Measurements from ENCODE around the gene DIAPH1. TPM values are rescaled to one million over a fixed set of nuclear protein-coding genes. Genes with fewer than 3 reads are reported as not detected.

The DIAPH1 gene
- total and polyA plus RNA-seq, 3 experiments from 2014 or later: 151 to 217 (median 212) TPM

- peaks cover 62 to 92% of the 10 kb centered on the region in 2 donors for H3K27me3 Mint-ChIP-seq
- Histone ChIP-seq H3K27ac (ENCODE audit: low read depth, low read length) (no peak overlapping the region), H3K9me3 (ENCODE audit: low read length) (no peaks in the 10 kb centered on the region), H3K27me3 (ENCODE audit: insufficient read depth, low read length, poor library complexity, severe bottlenecking) (peaks cover 33% of the 10 kb centered on the region), H3K4me3 (ENCODE audit: low read length) (no peak overlapping the region), H3K36me3 (ENCODE audit: insufficient read depth, low read length) (no peaks in the 10 kb centered on the region), H3K4me1 (ENCODE audit: insufficient read depth, low read length) (no peaks in the 10 kb centered on the region)
- no peak for DNase-seq
- H3K36me3 Mint-ChIP-seq: no peaks in the 10 kb centered on the region
- peaks cover 0 to 6% (median 3%) of the 10 kb centered on the region in 5 donors for H3K9me3 Mint-ChIP-seq
- no peak overlapping the region for H3K27ac Mint-ChIP-seq
- ChIA-PET POLR2A (no interaction called here), CTCF (interaction anchor here (1.1 kb wide), 1 partner anchor 36 kb away, joined by 3 read pairs; no protein-coding TSS in a partner anchor)
- no peak overlapping the region for H3K4me3 Mint-ChIP-seq
- H3K4me1 Mint-ChIP-seq: peaks cover 8 to 14% (median 10%) of the 10 kb centered on the region in 3 donors
These were observed 134.9 kb downstream of the DIAPH1 start for GRCh38 chr5:141483902-141484301.

GRCh38 chr5:141479776-141480175 lies 139.0 kb downstream of the DIAPH1 start:
- CTCF ChIA-PET: interaction anchor here (0.7 kb wide), 1 partner anchor 78 kb away, joined by 3 read pairs; no protein-coding TSS in a partner anchor

GRCh38 chr5:141478321-141478945 lies 140.4 kb downstream of the DIAPH1 start:
- no peak overlapping the region for H3K4me3 ChIP-seq (ENCODE audit: low read length)
- H3K27ac ChIP-seq (ENCODE audit: low read depth, low read length): no peak overlapping the region
- Mint-ChIP-seq H3K27me3 (peaks cover 42 to 83% of the 10 kb centered on the region in 2 donors), H3K27ac (no peak overlapping the region), H3K4me3 (no peak overlapping the region), H3K9me3 (peaks cover 0 to 4% (median 0%) of the 10 kb centered on the region in 5 donors), H3K36me3 (no peaks in the 10 kb centered on the region), H3K4me1 (peaks cover 21 to 30% (median 22%) of the 10 kb centered on the region in 3 donors)
- no peak for DNase-seq
- ChIA-PET POLR2A (no interaction called here), CTCF (no interaction called here)
- no peaks in the 10 kb centered on the region for H3K36me3 ChIP-seq (ENCODE audit: insufficient read depth, low read length)
- H3K9me3 ChIP-seq (ENCODE audit: low read length): no peaks in the 10 kb centered on the region
- H3K4me1 ChIP-seq (ENCODE audit: insufficient read depth, low read length): peaks cover 11% of the 10 kb centered on the region
- H3K27me3 ChIP-seq (ENCODE audit: insufficient read depth, low read length, poor library complexity, severe bottlenecking): peaks cover 25% of the 10 kb centered on the region

More at GRCh38 chr5:141479776-141480175, 139.0 kb downstream of the DIAPH1 start:
- no peak overlapping the region for H3K27ac Mint-ChIP-seq
- no peak overlapping the region for H3K4me3 Mint-ChIP-seq
- no peak overlapping the region for H3K4me3 ChIP-seq (ENCODE audit: low read length)
- H3K36me3 ChIP-seq (ENCODE audit: insufficient read depth, low read length): no peaks in the 10 kb centered on the region
- POLR2A ChIA-PET: no interaction called here
- H3K27me3 ChIP-seq (ENCODE audit: insufficient read depth, low read length, poor library complexity, severe bottlenecking): peaks cover 36% of the 10 kb centered on the region
- H3K9me3 ChIP-seq (ENCODE audit: low read length): no peaks in the 10 kb centered on the region
- peaks cover 0 to 4% (median 0%) of the 10 kb centered on the region in 5 donors for H3K9me3 Mint-ChIP-seq
- H3K4me1 ChIP-seq (ENCODE audit: insufficient read depth, low read length): peaks cover 11% of the 10 kb centered on the region
- H3K4me1 Mint-ChIP-seq: peaks cover 25 to 38% (median 29%) of the 10 kb centered on the region in 3 donors
- no peaks in the 10 kb centered on the region for H3K36me3 Mint-ChIP-seq
- DNase-seq: no peak
- no peak overlapping the region for H3K27ac ChIP-seq (ENCODE audit: low read depth, low read length)
- H3K27me3 Mint-ChIP-seq: peaks cover 56 to 92% of the 10 kb centered on the region in 2 donors

GRCh38 chr5:141477815-141478214 lies 141.0 kb downstream of the DIAPH1 start:
- H3K9me3 ChIP-seq (ENCODE audit: low read length): no peaks in the 10 kb centered on the region
- no peaks in the 10 kb centered on the region for H3K36me3 Mint-ChIP-seq
- H3K27me3 ChIP-seq (ENCODE audit: insufficient read depth, low read length, poor library complexity, severe bottlenecking): peaks cover 23% of the 10 kb centered on the region
- peaks cover 11% of the 10 kb centered on the region for H3K4me1 ChIP-seq (ENCODE audit: insufficient read depth, low read length)
- H3K27ac Mint-ChIP-seq: no peak overlapping the region
- H3K4me1 Mint-ChIP-seq: peaks cover 21 to 30% (median 22%) of the 10 kb centered on the region in 3 donors
- DNase-seq: no peak
- CTCF ChIA-PET: no interaction called here
- no peaks in the 10 kb centered on the region for H3K36me3 ChIP-seq (ENCODE audit: insufficient read depth, low read length)
- peak overlapping the region in 2 of 7 donors; percentile 12 to 76 for H3K4me3 Mint-ChIP-seq
- POLR2A ChIA-PET: no interaction called here
- no peak overlapping the region for H3K4me3 ChIP-seq (ENCODE audit: low read length)
- H3K27ac ChIP-seq (ENCODE audit: low read depth, low read length): no peak overlapping the region
- H3K27me3 Mint-ChIP-seq: peaks cover 36 to 77% of the 10 kb centered on the region in 2 donors
- peaks cover 0 to 4% (median 0%) of the 10 kb centered on the region in 5 donors for H3K9me3 Mint-ChIP-seq

GRCh38 chr5:141477044-141477575 lies 141.7 kb downstream of the DIAPH1 start:
- peaks cover 21 to 30% (median 22%) of the 10 kb centered on the region in 3 donors for H3K4me1 Mint-ChIP-seq
- no peaks in the 10 kb centered on the region for H3K36me3 Mint-ChIP-seq
- ChIA-PET POLR2A (interaction anchor here (0.5 kb wide), 1 partner anchor 1471 kb away, joined by 3 read pairs; no protein-coding TSS in a partner anchor), CTCF (no interaction called here)
- Histone ChIP-seq H3K4me3 (ENCODE audit: low read length) (peak overlapping the region; percentile 39), H3K9me3 (ENCODE audit: low read length) (no peaks in the 10 kb centered on the region), H3K27ac (ENCODE audit: low read depth, low read length) (no peak overlapping the region), H3K36me3 (ENCODE audit: insufficient read depth, low read length) (no peaks in the 10 kb centered on the region), H3K4me1 (ENCODE audit: insufficient read depth, low read length) (peaks cover 11% of the 10 kb centered on the region), H3K27me3 (ENCODE audit: insufficient read depth, low read length, poor library complexity, severe bottlenecking) (peaks cover 23% of the 10 kb centered on the region)
- peaks cover 29 to 71% of the 10 kb centered on the region in 2 donors for H3K27me3 Mint-ChIP-seq
- peak overlapping the region; percentile 12 to 89 (median 54) for H3K4me3 Mint-ChIP-seq
- peaks cover 0 to 4% (median 0%) of the 10 kb centered on the region in 5 donors for H3K9me3 Mint-ChIP-seq
- no peak for DNase-seq
- H3K27ac Mint-ChIP-seq: peak overlapping the region in 1 of 8 donors; percentile 64

GRCh38 chr5:141476132-141476911 lies 142.5 kb downstream of the DIAPH1 start:
- no peak overlapping the region for H3K27ac ChIP-seq (ENCODE audit: low read depth, low read length)
- Mint-ChIP-seq H3K36me3 (no peaks in the 10 kb centered on the region), H3K27ac (no peak overlapping the region), H3K4me1 (peaks cover 21 to 30% (median 22%) of the 10 kb centered on the region in 3 donors), H3K9me3 (peaks cover 0 to 4% (median 0%) of the 10 kb centered on the region in 5 donors), H3K4me3 (peak overlapping the region; percentile 60 to 89 (median 82)), H3K27me3 (peaks cover 27 to 69% of the 10 kb centered on the region in 2 donors)
- ChIA-PET CTCF (interaction anchor here (0.8 kb wide), 1 partner anchor 39 kb away, joined by 3 read pairs; no protein-coding TSS in a partner anchor), POLR2A (no interaction called here)
- H3K4me1 ChIP-seq (ENCODE audit: insufficient read depth, low read length): peaks cover 11% of the 10 kb centered on the region
- H3K9me3 ChIP-seq (ENCODE audit: low read length): no peaks in the 10 kb centered on the region
- H3K36me3 ChIP-seq (ENCODE audit: insufficient read depth, low read length): no peaks in the 10 kb centered on the region
- no peak for DNase-seq
- H3K4me3 ChIP-seq (ENCODE audit: low read length): peak overlapping the region; percentile 39
- peaks cover 23% of the 10 kb centered on the region for H3K27me3 ChIP-seq (ENCODE audit: insufficient read depth, low read length, poor library complexity, severe bottlenecking)

GRCh38 chr5:141475625-141476131 lies 143.1 kb downstream of the DIAPH1 start, which contains the start of gene PCDHGC3:
TSS of gene PCDHGC3 (plus strand) at chr5:141475966. CDS start at chr5:141476117, 151 bp downstream.
- peaks cover 0 to 4% (median 0%) of the 10 kb centered on the region in 5 donors for H3K9me3 Mint-ChIP-seq
- Histone ChIP-seq H3K27me3 (ENCODE audit: insufficient read depth, low read length, poor library complexity, severe bottlenecking) (peaks cover 23% of the 10 kb centered on the region), H3K36me3 (ENCODE audit: insufficient read depth, low read length) (no peaks in the 10 kb centered on the region), H3K27ac (ENCODE audit: low read depth, low read length) (no peak within 1 kb of the TSS), H3K4me1 (ENCODE audit: insufficient read depth, low read length) (peaks cover 11% of the 10 kb centered on the region), H3K4me3 (ENCODE audit: low read length) (peak within 1 kb of the TSS; percentile 39), H3K9me3 (ENCODE audit: low read length) (no peaks in the 10 kb centered on the region)
- peak within 1 kb of the TSS; percentile 60 to 89 (median 82) for H3K4me3 Mint-ChIP-seq
- ChIA-PET POLR2A (no interaction called here), CTCF (interaction anchor here (0.6 to 0.8 kb wide), 2 partner anchors 37 to 40 kb away, joined by 3 read pairs; no protein-coding TSS in a partner anchor)
- peak within 1 kb of the TSS in 1 of 8 donors; percentile 6 for H3K27ac Mint-ChIP-seq
- H3K36me3 Mint-ChIP-seq: no peaks in the 10 kb centered on the region
- peaks cover 21 to 30% (median 22%) of the 10 kb centered on the region in 3 donors for H3K4me1 Mint-ChIP-seq
- DNase-seq: no peak
- peaks cover 25 to 65% of the 10 kb centered on the region in 2 donors for H3K27me3 Mint-ChIP-seq
